HG03460 (cell line): ENCODE data around the gene CCM2.

Experiments used
- ATAC-seq: cut with Tn5 transposase; IDR thresholded peaks from one replicate; pipeline ENCODE4 v1.9.1; 2021; ENCODE audit not compliant: unreplicated experiment

Gene CCM2

DNA sequence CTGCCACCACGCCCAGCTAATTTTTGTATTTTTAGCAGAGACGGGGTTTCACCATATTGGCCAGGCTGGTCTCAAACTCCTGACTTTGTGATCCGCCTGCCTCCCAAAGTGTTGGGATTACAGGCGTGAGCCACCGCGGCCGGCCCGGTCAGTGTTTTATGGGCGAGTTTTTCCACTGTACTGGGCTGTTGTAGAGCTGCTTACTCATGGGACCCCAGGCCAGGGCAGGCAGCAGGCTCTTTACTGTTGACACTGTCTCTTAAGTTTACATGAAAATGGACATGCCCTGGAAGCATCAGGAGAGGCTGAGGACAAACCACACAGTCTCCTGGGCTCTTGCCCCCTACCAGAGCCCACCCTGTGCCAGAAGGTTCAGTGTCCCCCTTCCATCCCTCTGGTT is 77.6 kb downstream of the CCM2 start:
- no peak for ATAC-seq

DNA sequence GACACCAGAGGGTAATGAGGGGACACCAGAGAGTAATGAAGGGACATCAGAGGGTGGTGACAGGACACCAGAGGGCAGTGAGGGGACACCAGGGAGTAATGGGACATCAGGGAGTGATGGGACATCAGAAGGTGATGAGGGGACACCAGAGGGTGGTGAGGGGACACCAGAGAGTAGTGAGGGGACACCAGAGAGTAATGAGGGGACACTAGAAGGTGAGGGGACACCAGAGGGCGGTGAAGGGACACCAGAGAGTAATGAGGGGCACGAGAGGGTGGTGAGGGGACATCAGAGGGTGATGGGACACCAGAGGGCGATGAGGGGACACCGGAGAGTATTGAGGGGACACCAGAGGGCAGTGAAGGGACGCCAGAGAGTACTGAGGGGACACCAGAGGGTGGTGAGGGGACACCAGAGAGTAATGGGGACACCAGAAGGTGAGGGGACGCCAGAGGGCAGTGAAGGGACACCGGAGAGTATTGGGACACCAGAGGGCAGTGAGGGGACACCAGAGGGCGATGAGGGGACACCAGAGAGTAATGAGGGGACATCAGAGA is 78.2 kb downstream of the CCM2 start:
- no peak for ATAC-seq

DNA sequence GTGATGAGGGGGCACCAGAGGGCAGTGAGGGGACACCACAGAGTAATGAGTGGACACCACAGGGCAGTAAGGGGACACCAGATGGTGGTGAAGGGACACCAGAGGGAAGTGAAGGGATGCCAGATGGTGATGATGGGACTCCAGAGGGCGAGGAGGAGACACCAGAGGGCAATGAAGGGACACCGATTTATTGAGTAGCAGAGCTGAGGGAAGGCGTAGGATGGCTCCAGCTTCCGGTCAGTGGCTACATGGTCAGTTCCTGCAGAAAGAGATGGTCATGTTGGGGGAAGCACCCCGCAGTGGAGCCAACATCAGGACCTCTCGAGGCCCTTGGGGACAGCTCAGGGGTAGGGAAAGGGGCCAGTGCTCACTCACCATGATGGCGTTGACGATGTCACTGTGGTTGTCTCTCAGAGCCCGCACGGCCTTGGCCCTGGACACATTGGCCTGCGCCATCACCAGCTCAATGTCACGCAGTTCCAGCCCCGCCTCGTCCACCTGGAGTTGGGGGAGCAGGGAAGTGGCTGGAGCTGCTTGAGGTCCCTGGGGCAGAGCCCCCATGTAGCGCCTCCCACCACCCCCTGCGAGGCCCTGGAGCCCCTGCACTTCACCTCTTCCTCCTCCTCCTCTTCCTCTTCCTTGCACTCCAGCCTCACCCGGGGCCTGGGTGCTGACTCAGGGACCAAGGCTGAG is 80.4 kb downstream of the CCM2 start:
- ATAC-seq = no peak

DNA sequence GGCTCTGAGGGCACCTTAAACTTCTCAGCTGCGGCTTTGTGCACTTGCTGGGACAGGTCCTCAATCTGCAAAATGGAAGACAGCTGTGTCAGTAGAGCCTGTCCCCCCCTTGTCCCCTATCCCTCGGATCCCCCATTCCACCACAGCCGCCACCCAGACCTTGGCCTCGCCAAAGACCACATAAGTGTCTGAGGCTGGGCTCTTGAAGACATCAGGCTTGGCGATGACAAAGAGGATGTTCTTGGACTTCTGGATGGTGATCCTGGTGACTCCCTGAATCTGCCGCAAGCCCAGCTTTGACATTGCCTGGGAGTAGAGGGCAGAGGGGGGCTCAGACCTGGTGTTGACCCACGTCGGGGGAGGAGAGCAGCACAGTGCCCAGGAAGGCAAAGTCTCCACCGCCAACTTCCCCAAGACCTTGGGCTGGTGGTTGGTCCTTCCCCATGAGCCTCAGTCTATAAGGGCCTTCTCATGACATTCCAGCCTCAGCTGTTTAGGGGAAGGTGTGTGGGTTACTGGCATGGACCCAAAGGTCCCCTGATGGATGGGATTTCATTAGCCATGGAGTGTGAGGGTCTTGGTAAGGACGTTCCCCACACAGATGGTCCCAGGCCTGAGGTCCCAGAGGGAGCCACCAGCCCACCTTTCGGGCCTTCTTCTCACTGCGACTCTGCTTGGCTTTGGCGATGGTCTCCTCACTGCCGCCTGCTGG is 81.1 kb downstream of the CCM2 start:
- ATAC-seq = no peak

DNA sequence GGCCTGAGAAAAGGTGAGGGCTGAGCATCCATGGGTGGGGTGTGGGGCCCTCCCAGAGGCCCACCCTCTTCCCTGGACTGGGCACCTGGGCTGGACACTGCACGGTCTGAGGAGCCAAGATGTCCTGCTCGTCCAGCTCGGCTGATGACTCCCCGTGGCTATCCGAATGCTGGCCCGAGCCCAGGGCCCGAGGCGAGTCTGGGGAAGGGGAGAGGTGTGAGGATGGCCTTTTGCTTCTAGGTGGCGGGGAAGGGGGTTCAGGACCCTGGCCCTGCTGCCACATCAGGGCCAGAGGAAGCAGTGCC is 81.6 kb downstream of the CCM2 start:
- ATAC-seq = no peak

DNA sequence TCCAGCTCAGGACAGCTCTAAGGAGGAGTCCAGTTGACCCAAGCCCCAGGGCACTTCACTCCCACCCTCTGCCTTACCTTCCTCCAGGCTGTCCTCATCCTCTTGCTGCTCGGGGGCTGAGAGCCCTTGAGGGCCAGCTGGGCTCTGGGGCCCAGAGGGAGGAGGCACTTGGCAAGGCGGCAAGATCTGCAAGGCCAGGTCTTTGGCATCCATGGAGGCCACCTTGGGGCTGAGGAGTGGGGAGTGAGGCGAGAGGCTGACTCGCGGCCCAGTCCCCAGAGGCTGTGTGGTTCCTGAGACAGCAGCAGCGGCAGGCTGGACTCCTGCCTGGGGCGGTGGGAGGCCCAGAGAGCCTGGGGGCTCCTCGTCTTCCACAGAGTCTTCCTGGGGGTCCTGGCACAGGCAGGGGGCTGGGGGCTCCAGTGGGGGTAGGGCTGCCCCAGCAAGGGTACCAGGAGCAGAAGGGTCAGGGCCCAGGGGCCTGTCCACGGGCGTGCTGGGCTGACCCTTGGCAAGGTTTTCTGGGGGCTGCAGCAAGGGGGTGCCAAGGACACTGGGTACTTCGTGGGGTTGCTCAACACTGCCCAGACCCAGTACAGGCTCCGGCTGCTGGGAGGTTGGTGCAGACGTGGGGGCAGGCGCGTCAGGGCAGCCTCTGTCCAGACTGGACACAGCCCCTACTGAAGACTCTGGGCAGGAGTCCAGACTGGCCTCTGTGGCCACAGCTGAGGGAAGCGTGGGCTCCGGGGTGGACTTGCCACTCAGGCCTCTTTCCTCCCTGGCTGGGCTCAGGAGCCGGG is 82.2 kb downstream of the CCM2 start:
- ATAC-seq = no peak

DNA sequence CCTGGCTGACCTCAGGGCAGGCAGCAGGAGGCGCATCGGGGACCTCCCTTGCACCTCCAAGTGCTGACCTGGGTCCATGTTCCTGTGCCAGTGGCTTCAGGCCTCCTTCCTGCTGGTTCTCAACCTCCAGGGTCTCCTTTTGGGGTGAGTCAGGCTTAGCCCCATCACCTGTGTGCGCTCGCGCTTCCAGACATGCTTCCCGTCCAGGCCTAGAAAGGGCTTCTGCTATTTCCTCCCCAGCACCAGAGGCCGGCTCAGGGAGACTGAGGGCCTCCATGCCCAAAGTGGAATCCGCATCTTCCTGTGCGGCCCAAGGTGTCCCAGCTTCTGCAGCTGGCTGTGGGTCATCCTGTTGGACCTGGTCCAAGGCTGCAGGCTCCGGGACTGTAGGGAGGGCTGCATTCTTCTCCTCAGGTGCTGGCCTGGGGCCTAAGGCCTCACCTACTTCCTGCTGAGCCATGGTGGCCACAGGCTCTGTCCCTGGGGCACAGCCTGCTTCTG is 82.9 kb downstream of the CCM2 start:
- ATAC-seq = no peak

DNA sequence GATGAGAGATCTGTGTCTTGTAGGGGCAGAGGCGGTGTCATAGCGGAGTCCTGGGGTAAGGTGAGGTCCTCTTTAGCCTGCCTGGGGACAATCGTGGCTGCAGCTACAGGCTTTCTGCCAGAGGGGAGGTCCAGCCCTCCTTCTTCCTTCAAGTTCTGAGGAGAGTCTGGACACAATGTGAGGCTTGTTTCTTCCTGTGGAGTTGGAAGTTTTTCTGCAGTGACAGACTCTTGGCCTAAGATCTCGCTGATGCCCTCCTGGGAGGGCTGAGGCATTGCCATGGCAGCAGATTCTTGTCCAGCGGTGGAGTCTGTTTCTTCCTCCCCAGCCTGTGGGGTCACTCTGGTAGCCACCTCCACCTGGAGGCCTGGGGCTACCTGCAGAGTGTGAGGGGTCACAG is 84.3 kb downstream of the CCM2 start:
- no peak for ATAC-seq

DNA sequence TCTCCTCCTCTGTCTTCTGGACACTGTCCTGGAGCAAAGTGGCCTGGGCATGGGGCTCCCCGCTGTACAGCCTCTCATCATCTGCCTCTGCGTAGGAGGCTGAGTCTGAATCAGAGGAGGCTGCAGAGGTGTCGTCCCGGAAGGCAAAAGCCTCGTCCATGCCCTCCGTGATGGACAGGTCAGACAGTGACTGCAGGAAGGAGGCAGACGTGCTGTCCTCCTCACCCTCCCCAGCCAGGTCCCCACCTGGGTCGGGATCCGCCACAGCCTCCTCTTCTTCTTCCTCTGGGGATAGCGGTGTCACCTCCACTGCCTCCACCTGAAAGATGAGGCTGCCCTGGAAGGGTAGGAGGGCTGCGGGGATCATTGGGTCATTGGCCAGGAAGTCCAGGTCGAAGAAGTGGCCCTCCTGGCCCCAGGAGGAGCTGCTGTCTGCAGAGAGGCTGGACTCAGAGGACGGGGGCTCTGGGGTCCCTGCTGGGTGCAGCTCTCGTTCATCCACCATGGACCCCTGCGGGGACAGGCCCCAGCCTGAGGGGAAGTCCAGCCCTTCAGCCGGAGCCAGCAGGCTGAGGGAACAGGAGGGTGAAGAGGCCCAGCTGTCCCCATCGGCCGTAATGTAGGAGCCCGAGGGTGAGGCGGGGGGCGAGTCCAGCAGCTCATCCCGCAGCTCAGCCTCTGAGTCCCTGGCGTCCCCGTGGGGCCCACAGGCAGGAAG is 85.1 kb downstream of the CCM2 start:
- no peak for ATAC-seq

DNA sequence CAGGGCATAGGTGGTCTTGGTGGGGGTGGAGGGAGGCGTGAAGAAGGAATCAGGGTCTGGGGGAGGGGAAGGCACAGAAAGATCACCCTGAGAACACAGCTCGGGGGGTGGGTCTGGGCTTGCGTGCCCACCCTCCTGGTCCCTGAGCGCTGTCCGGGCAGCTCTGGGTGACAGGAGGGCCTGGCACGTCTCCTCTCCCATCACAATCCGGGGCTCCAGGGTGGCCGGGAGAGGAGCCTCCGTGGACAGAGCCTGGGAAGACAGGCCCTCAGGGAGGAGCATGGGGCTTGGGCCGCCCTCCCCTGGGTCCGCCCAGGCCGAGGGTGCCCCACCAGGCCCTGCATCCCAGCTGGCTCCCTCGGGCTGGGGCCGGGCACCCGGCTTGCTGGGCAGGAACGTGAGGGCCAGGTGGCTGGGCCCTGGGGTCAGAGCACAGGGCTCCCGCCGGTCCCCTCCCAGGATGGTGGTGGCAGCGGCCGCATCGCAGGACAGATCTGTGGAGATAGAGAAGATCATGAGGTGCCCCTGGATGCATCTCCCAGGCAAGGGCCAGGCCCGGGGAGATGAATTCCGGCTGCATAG is 85.7 kb downstream of the CCM2 start:
- ATAC-seq = no peak

DNA sequence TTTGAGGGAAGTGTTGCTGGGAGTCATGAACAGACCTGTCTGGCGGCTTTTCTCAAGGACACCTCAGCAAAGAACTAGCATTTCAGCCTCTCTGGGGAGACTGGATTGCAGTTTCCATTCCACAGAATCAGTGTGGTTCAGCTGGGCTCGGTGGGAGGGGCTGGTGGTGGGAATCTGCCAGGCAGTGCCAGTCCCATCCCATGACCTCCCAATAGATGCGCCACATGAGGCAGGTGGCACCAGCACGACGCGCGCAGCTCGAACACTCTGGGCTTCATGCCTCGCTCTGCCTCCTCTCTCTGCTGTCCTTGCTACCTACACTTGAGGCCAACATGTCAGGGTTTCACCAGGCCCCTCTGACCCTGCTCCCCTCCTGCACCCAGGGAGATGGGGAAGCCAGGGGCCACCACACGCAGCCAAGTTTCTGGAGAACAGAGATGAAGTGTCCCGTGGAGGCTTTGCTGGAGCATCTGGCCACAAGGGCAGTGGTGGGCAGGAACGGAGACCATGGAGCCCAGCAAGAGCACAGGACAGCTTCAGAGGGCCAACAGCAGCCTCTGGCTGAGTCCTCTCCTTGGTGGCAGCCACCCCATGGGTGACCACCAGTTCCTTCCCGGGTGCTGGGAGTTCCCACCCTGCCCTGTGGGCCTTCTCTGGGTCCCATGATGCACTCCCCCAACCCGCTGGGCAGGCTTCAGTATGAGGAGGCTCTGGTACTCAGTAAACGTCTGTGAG is 86.5 kb downstream of the CCM2 start:
- no peak for ATAC-seq

DNA sequence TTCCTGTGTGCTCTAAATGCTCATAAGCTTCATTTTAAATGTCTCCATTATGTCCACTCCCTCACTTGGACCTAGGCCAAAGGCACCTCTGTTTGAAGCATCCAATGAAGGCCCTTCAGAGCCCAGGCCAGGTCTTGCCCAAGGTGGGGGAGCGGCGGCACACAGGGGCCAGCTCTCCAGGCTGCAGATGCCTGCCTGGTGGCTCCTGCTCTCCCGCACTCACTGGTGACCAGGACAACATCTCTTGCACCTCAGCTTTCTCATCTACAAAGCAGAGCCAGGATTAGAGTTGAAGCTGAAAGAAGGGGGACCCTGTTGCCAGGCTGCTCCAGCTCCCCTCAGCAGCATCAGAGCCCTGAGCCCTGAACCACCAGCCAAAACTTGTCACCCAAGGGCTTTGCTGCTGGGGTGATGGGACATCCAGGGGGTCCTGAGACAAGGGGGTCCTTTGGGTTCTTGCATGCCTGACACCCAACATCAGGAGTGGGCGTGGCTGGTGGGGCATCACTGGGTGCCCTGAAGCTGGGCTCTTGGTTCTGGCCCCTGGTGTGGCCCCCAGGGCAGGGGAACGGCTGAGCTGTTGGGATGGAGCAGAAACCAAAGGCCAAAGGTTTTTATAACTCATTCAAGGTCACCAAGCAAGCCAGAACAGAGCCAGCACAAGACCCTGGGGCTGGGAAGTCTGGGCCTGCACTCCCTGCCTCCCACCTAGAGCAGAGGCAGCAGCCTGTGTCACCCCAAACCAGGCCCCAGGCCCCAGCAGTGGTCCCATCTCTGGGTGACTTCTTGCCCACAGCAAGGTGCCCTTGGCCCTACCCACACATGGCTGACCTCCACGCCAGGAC is 87.5 kb downstream of the CCM2 start:
- no peak for ATAC-seq

DNA sequence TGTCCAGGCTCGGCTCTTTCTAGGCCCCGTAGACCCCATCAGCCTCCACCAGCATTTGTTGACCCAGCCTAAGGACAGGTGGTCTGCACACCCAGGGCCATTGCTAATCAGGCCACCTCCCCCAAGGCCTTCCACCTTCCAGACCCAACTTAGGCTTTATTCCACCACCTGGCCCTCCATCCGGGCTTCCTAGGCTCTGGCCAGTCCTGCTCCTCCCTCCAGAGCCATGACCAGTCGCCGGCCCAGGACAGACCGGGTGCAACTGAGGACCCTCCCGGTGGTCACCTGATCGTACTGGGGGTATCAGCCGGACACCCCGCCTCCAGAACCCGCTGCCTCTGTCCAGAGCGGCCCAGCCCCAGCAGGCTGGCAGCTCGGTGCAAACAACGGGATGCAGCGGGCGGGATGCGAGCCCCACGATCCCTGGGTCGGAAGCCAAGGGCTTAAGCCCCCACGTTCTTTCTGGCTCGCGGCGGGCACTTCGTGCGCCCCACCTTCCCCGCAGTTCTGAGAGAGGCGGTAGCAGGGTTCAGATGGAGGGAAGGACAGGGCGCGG is 88.2 kb downstream of the CCM2 start:
- ATAC-seq = no peak

DNA sequence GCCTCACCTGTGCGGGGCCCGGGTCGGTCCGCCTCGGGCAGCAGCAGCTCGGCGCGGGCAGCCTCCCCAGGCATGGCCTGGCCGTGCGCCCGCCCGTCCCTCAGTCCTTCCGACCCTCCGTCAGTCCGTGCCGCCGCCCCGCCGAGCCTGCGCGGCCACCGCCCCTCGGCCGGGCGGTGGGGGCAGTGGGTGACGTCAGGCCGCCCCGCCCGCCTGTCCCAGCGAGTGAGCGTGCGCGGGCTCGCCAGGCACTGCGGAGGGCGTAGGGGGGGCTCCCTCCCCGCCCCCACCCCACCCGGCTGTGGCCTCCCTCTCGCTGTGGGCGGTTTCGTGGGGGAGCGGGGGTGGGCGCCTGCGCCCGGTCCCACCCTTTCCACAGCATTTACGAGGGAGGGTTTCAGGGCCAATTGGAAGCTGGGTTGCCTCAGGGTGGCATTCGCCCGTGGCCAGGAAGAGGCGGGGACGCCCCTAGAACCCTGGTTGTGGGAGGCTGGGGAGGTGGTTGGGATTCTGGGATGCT is 88.9 kb downstream of the CCM2 start, which contains the start of gene NACAD:
Gene NACAD (minus strand): TSS at position 149 of the 520 bp plus-strand sequence. CDS start 75 bp downstream, at position 74.
- no peak for ATAC-seq

DNA sequence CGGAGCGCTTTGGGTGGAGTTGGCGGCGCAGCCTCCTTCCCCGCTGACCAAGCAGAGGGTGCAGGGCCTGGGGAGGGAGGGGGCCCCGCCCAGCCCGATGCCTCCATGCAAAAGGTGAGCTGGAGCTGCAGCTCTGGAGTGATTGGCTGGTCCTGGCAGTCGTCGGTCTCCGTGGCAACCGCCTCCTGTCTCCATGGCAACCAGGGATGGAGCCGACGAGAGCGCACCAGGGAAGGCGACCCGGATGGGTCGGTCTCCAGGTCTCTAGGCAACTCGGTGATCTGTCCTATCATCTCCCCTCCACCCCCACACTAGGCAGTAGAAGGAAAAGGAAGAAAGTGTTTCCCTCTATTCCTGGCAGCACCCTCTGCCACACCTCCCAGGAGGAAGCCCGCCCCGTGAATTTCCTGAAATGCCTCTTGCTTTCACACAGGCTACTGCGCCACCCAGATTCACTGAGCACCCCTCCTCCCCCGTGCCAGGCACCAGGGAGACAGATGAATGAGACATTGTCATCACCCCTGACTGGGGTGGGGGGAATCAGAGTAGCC is 89.4 kb downstream of the CCM2 start:
- ATAC-seq = no peak

DNA sequence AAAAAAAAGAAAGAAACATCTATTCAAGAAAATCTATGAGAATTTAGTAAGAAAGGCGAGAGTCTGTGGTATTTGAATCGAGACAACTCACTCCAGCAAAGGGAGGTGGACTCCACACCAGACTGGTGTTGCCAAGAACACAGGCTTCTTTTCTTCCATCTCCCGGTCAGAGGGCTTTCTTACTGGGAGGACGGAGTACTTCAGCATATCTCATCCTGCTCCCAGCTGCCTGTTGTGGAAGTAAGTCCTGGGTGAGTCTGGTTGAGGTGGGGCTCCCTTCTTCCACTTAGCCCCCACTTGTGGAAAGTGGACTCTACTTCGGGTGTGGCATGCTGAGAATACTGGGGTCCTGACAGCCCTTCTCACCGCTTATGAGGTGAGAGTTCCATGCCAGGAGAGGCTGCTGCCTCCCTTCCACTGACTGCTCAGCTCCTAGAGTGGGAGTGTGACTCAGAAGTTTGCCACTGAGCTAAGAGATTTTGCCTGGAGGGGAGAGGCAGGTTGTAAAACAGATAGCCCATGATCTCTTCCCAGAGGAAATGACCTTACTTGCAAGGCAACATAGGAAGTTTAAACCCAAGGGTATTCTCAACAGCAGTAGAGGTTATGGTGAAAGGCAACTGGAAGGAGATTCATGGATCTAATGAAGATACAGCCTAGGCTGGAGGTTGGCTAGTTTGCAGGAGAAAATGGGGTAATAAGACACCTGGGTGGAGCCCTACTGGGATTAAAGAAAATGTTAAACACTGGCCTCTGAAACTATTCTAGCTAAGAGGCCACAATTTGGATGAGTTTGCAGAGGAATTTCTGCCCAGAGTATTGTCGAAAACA is 92.3 kb downstream of the CCM2 start:
- no peak for ATAC-seq

DNA sequence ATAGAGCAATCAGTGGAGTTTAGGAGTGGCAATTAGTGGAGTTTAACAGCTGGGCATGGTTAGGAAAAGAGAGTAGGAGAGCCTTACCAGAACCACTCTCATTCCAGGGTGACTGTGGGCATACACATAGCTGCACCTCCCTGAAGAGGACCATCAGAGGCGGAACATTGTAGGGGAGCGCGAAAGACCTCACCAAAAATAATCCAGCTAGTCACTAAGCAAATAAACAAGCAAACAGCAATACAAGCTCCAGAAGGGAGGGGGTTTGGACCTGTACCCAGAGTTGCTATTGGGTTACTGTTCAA is 92.9 kb downstream of the CCM2 start:
- no peak for ATAC-seq
